ENCODE measurements around the gene ARHGAP26.

Gene ARHGAP26

DNA sequence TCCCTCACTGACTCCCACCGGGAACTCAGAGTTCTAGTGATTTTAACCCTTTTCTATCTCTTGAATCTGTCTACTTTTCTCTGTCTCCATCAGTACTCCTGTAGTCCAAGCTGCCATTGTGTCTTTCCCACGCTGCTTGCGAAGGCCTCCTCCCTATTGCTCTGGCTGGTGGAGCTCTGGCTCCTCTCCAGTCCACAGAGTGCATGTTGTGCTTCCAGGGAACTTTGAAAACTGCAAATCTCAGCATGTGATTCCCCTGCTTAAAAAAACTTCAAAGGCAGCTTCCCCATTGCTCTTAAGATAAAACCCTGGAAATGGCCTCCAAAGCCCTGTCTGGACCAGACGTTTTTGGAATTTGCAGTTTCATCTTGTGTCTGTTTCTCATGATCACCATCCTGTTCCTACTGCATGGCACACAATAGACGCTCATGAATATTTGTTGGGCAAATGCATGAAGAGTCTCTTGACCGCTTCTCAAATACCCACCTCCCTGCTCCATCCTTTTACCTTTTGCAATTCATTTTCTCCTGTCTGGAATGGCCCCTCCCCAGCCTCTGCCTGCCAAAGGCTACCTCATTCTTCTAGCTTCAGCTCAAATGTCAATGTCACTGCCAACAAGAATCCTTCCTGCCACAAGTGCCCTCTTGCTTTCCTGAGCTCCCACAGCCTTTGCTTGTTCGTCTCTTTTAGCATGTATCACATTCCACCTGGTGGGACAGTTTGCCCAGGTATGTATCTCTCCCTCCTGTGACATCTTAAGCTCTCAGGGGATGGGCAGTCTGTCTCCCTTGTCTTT, 293.2 kb downstream of the ARHGAP26 start:
- Histone ChIP-seq H3K9ac (ENCODE audit: low read depth, low read length) (no peak overlapping the region), H3K4me1 (ENCODE audit: insufficient read depth, low read length) (peaks cover 14% of the 10 kb centered on the region; the same call in 1 of the 2 replicates), H3K9me3 (ENCODE audit: control insufficient read depth, insufficient read depth, low read length) (no peaks in the 10 kb centered on the region), H3K36me3 (ENCODE audit: insufficient read depth, low read length) (no peaks in the 10 kb centered on the region)

DNA sequence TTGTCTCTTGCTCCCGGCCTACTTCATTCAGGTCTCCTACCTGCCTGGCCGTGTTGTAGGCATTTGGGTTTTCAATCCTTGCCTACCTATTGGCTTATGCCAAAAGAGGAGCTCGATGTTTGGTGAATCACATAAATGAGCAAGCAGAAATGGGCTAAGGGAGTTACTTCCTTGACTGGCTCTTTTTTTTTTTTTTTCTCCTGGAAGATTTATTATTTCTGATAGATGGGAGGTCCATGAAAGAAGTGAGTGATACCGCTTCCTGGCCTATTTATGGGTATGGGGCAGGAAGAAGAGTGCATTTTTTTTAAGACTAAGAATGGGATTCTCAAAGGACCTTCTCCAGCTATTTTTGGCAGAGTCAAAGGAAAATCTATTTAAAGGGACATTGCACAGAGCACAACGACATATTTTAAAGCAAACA, 294.1 kb downstream of the ARHGAP26 start:
- H3K9me3 ChIP-seq (ENCODE audit: control insufficient read depth, insufficient read depth, low read length), result no peaks in the 10 kb centered on the region
- no peak overlapping the region for H3K9ac ChIP-seq (ENCODE audit: low read depth, low read length)
- no peaks in the 10 kb centered on the region for H3K36me3 ChIP-seq (ENCODE audit: insufficient read depth, low read length)
- peaks cover 14% of the 10 kb centered on the region; the same call in 1 of the 2 replicates for H3K4me1 ChIP-seq (ENCODE audit: insufficient read depth, low read length)

DNA sequence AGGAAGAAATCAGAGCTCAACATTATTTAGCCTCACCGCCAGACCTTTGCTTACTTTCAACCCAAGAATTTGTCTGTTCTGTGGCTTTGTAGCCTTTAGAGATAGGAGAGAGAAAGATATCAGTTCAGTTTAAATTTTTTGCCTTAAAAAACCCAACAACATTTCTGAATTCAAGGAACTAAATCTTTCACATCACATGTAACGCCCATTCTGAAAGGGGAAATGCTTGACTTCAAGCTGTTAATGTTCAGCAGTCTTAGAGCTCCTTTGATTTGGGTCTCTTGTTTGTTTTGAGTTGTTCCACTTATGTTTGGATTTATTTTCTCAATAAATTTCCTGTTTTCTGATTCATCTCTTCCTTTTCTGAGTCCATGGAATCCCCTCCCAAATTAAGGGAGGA, 294.5 kb downstream of the ARHGAP26 start:
- H3K9ac ChIP-seq (ENCODE audit: low read depth, low read length), result no peak overlapping the region
- peaks cover 13% of the 10 kb centered on the region; the same call in 1 of the 2 replicates for H3K4me1 ChIP-seq (ENCODE audit: insufficient read depth, low read length)
- no peaks in the 10 kb centered on the region for H3K9me3 ChIP-seq (ENCODE audit: control insufficient read depth, insufficient read depth, low read length)
- H3K36me3 ChIP-seq (ENCODE audit: insufficient read depth, low read length), result no peaks in the 10 kb centered on the region

DNA sequence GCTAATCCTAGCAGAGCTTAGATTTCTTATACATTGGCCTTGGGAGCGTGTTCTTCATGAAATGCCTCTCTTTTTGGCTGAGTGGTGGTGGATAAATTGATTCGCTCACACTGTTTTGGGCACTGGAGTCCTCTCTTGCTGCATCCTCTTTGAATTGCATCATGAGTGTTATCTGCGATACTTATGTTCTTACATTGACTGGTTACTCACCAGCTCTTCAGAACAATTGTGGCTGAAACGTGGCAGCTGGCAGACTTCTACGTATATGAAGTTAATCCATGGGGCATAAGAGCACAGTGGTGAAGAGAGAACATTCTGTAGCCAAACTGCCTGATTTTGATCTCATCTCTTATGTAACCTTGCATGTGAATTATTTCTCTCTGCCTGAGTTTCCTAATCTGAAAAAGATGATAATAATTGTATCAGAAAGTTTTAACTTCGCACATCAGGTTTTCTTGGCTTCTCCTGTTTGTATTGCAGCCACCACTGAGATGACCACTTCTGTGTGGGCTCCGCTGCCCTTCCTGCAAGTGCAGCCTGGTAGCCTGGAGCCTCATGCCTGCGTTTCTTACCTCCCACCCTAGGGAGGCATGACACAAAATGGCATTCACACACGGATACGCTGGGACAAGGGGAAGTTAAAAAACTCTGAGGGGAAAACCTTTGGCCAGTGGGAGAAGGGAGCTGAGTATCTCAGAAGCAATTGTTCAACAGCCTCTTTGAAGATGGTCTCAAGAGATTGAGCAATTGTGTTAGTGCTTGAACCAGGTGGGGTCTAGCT, 295.2 kb downstream of the ARHGAP26 start:
- Histone ChIP-seq H3K4me1 (ENCODE audit: insufficient read depth, low read length) (0 out of 2 replicates have a peak, but pooled peaks cover 8% of the 10 kb centered on the region), H3K9me3 (ENCODE audit: control insufficient read depth, insufficient read depth, low read length) (no peaks in the 10 kb centered on the region), H3K9ac (ENCODE audit: low read depth, low read length) (no peak overlapping the region), H3K36me3 (ENCODE audit: insufficient read depth, low read length) (no peaks in the 10 kb centered on the region)

DNA sequence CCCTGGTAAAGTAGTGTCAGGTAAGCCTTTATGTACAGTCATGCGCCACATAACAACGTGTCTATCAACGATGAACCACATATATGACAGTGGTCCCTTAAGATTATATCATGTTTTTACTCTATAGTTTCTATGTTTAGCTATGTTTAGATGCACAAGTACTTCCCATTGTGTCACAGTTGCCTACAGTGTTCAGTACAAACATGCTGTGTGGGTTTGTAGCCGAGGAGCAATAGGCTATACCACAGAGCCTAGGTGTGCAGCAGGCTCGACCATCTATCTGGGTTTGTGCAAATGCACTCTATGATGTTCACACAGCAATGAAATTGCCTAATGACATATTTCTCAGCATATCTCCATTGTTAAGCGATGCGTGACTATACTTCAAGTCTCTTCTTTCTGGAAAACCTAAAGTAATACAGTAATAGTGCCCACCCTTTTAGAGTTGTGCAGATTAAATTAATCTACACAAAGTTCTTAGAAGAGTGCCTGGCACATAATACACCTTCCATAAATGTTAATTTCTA, 295.9 kb downstream of the ARHGAP26 start:
- Histone ChIP-seq H3K9me3 (ENCODE audit: control insufficient read depth, insufficient read depth, low read length) (peaks cover under 1% of the 10 kb centered on the region; the same call in 1 of the 2 replicates), H3K9ac (ENCODE audit: low read depth, low read length) (no peak overlapping the region), H3K36me3 (ENCODE audit: insufficient read depth, low read length) (no peaks in the 10 kb centered on the region; the same call in 1 of the 2 replicates), H3K4me1 (ENCODE audit: insufficient read depth, low read length) (0 out of 2 replicates have a peak, but pooled peaks cover 8% of the 10 kb centered on the region)

DNA sequence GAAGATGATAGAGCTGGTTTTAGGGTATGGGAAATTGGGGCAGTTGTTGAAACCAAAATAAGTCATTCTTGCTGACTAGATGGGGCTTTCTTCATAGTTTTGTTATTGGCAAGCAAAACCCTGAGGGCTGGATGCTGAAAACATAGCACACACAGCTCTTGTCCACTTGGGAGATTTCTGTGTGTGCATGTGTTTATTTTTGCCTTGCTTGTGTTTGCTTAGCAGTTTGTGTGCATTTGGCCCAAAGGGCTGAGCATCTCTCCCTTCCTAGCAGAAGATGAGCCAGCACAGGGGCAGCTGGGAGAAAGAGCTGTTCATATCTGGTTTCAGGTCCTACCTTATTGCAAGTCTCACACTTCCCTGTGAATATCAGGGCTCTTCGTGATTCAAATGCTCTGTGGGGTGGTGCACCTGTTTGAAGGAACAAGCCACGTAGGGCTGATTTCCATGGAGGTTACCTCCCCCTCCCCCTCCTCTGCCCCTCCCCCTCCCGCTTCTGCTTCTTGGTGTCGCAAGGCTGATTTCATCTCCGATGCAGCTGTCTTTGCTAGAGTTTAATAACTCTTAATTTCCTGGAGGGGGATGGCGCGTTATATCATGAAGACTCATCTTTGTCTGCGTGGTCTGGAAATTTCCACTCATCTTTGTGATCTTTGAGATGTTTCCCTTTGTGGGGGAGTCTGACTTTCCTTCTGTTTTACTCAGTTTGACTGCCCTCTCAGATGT, 296.5 kb downstream of the ARHGAP26 start:
- H3K4me1 ChIP-seq (ENCODE audit: insufficient read depth, low read length), result 0 out of 2 replicates have a peak, but pooled peaks cover 8% of the 10 kb centered on the region
- no peaks in the 10 kb centered on the region; the same call in 1 of the 2 replicates for H3K36me3 ChIP-seq (ENCODE audit: insufficient read depth, low read length)
- peaks cover 5% of the 10 kb centered on the region; the same call in 1 of the 2 replicates for H3K9me3 ChIP-seq (ENCODE audit: control insufficient read depth, insufficient read depth, low read length)
- no peak overlapping the region for H3K9ac ChIP-seq (ENCODE audit: low read depth, low read length)

DNA sequence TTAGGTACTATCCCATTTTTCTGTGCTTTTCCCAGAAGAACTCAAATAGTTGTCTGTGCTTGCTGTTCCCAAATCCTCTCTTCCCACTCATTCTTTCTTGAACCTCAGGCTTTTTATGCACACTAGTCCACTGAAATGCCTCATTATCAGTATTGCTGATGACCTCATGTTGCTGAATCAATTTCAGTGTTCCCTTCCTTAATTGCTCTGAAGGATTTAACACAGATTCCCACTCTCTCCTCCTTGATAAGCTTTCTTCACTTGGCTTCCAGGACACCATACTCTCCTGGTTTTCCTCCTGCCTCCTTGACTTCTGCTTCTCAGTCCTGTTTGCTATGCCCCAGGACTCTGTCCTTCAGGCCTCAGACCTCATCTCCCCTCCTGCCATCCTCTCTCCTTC, 298.5 kb downstream of the ARHGAP26 start:
- Histone ChIP-seq H3K36me3 (ENCODE audit: insufficient read depth, low read length) (no peaks in the 10 kb centered on the region; the same call in 1 of the 2 replicates), H3K9me3 (ENCODE audit: control insufficient read depth, insufficient read depth, low read length) (peaks cover 8% of the 10 kb centered on the region; the same call in 1 of the 2 replicates), H3K9ac (ENCODE audit: low read depth, low read length) (no peak overlapping the region), H3K4me1 (ENCODE audit: insufficient read depth, low read length) (0 out of 2 replicates have a peak, but pooled peaks cover 3% of the 10 kb centered on the region)

DNA sequence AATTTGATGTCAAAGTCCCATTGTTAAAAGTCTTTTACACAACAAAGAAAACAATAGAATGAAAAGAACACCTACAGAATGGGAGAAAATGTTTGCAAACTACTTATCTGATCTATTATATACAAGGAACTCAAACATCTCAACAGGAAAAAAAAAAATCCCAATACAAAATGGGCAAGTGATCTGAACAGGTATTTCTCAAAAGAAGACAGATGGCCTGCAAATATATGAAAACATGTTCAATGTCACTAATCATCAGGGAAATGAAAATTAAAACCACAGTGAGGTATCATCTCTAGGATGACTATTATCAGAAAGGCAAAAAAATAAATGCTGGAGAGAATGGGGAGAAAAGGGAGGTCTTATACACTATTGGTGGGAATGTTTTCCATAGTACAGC, 301.8 kb downstream of the ARHGAP26 start:
- Histone ChIP-seq H3K36me3 (ENCODE audit: insufficient read depth, low read length) (no peaks in the 10 kb centered on the region; the same call in 1 of the 2 replicates), H3K9ac (ENCODE audit: low read depth, low read length) (no peak overlapping the region), H3K9me3 (ENCODE audit: control insufficient read depth, insufficient read depth, low read length) (peaks cover 8% of the 10 kb centered on the region; the same call in 1 of the 2 replicates), H3K4me1 (ENCODE audit: insufficient read depth, low read length) (no peaks in the 10 kb centered on the region)

DNA sequence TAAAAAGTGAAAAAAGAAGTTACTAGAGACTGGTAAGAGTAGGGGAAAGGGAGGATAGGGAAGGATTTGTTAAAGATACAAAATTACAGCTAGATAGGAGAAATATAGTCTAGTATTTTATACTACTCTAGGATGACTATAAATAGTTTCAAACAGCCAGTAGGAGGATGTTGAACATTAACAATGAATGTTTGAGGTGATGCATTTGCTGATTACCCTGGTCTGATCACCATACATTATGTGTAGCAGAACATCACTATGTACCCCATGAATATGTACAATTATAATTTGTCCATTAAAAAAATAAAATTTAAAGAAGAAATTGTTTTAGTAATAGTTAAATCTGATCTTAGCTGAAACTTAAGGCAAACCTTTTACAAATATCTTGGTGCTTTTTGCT, 302.6 kb downstream of the ARHGAP26 start:
- peaks cover 8% of the 10 kb centered on the region; the same call in 1 of the 2 replicates for H3K9me3 ChIP-seq (ENCODE audit: control insufficient read depth, insufficient read depth, low read length)
- peaks cover 3% of the 10 kb centered on the region; the same call in 1 of the 2 replicates for H3K4me1 ChIP-seq (ENCODE audit: insufficient read depth, low read length)
- no peak overlapping the region for H3K9ac ChIP-seq (ENCODE audit: low read depth, low read length)
- H3K36me3 ChIP-seq (ENCODE audit: insufficient read depth, low read length), result no peaks in the 10 kb centered on the region; the same call in 1 of the 2 replicates

DNA sequence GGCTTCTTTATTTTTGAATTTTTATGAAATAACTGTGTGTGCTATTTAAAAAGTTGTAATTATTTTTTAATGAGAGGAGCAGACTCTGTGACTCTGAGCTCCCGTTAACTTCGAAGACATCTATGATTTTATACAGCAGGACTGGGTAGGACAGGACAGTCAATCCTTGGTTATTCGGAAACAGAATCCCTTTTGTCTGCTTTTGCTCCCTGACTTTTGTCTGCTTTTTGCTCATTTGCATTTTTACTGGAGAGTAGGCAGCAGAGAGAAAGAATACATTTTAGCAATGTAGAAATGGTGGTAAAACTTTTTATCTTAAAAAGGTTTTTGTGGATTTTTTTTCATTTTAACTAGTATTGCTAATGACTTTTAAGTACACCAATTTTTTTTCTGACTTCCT, 303.6 kb downstream of the ARHGAP26 start:
- H3K9me3 ChIP-seq (ENCODE audit: control insufficient read depth, insufficient read depth, low read length), result peaks cover 8% of the 10 kb centered on the region; the same call in 1 of the 2 replicates
- no peak overlapping the region for H3K9ac ChIP-seq (ENCODE audit: low read depth, low read length)
- H3K4me1 ChIP-seq (ENCODE audit: insufficient read depth, low read length), result peaks cover 6% of the 10 kb centered on the region; the same call in 1 of the 2 replicates
- H3K36me3 ChIP-seq (ENCODE audit: insufficient read depth, low read length), result no peaks in the 10 kb centered on the region; the same call in 1 of the 2 replicates

DNA sequence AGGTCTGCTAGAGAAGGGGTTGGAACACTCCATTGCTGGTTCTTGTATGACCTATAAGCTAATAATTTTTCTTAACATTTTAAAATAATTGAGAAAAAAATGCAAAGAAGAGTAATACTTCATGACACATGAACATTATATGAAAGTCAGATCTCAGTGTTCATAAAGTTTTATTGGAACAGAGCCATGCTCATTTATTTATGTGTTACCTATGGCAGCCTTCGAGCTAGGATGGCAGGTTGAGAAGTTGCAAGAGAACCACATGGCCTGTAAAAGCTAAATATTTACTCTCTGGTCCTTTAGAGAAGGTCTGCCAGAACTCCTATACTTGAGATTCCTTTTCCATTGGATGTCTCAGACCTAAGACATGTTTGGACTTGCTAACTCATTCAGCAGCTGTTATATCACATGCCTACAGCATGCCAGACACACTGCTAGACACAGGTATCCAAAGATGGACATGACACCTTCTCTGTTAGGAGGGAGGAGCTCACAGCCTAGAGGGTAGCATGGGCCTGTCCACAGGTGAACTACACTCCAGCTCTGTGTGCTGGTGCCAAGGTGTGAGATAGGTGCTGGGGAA, 304.3 kb downstream of the ARHGAP26 start:
- Histone ChIP-seq H3K36me3 (ENCODE audit: insufficient read depth, low read length) (no peaks in the 10 kb centered on the region; the same call in 1 of the 2 replicates), H3K4me1 (ENCODE audit: insufficient read depth, low read length) (peaks cover 6% of the 10 kb centered on the region; the same call in 1 of the 2 replicates), H3K9ac (ENCODE audit: low read depth, low read length) (no peak overlapping the region), H3K9me3 (ENCODE audit: control insufficient read depth, insufficient read depth, low read length) (peaks cover 8% of the 10 kb centered on the region; the same call in 1 of the 2 replicates)

DNA sequence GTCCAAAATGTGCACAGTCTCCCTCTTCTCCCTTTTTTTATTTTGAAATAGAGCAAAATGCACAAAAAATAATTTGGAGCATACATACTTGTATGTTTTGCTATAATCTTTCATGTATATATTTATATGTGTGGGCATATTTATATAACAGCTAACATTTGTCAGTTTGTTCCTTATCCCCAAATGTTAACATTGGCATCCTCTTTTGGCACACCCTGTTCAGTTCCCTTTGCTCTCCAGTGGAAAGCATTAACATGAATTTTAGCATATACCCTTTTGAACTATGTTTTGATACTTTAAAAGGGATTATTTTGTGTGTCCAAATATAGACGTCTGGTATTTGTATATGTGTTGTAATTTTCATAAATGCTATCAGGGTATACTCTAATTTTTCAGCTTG, 306.2 kb downstream of the ARHGAP26 start:
- no peaks in the 10 kb centered on the region for H3K36me3 ChIP-seq (ENCODE audit: insufficient read depth, low read length)
- H3K9ac ChIP-seq (ENCODE audit: low read depth, low read length), result no peak overlapping the region
- peaks cover 6% of the 10 kb centered on the region; the same call in 1 of the 2 replicates for H3K4me1 ChIP-seq (ENCODE audit: insufficient read depth, low read length)
- peaks cover 4% of the 10 kb centered on the region; the same call in 1 of the 2 replicates for H3K9me3 ChIP-seq (ENCODE audit: control insufficient read depth, insufficient read depth, low read length)

DNA sequence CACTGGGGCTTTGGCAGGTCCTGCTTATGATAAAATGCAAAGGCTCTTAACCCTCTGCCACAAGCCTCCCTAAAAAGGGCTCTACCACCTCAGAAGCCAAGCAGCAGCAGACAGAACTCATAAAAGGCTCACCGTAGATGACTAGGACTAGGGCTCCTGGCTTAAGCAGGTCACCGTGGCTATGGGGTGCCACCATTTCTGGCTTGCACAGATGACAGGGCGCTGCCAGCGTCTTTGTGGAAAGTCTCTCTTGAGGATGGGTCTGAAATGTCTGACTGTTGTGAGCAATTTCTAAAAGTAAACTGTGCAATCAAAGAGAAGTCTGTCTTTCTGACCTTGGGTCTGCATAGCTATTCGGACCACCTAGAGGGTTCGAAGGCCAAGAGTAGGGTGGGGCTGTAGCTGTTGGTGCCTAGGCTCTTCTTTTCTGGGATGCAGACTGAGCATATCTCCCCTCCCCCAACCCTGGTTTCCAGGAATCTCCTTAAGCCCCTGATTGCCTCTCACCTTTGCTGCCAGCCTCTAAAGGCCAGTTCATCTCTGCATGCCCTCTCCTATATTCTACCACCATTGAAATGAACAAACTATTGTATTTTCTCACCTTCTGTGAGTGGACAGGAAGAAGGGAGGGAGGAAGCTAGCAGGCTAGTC, 307.4 kb downstream of the ARHGAP26 start:
- H3K9ac ChIP-seq (ENCODE audit: low read depth, low read length), result no peak overlapping the region
- H3K4me1 ChIP-seq (ENCODE audit: insufficient read depth, low read length), result peaks cover 6% of the 10 kb centered on the region; the same call in 1 of the 2 replicates
- H3K36me3 ChIP-seq (ENCODE audit: insufficient read depth, low read length), result no peaks in the 10 kb centered on the region
- no peaks in the 10 kb centered on the region for H3K9me3 ChIP-seq (ENCODE audit: control insufficient read depth, insufficient read depth, low read length)
